HG02840 (cell line): ENCODE measurements around the gene TAS1R1.
"Not testable (repeated sequence)": the region's sequence is repeated elsewhere in the genome, so short reads cannot be mapped to it uniquely, and the experiment has no call there.

Experiments
- ATAC-seq: cut with Tn5 transposase; IDR thresholded peaks from one replicate; pipeline ENCODE4 v1.9.1; 2021; ENCODE audit warnings: mild to moderate bottlenecking, moderate library complexity, moderate number of reproducible peaks; ENCODE audit not compliant: unreplicated experiment, low FRiP score

Gene TAS1R1

DNA sequence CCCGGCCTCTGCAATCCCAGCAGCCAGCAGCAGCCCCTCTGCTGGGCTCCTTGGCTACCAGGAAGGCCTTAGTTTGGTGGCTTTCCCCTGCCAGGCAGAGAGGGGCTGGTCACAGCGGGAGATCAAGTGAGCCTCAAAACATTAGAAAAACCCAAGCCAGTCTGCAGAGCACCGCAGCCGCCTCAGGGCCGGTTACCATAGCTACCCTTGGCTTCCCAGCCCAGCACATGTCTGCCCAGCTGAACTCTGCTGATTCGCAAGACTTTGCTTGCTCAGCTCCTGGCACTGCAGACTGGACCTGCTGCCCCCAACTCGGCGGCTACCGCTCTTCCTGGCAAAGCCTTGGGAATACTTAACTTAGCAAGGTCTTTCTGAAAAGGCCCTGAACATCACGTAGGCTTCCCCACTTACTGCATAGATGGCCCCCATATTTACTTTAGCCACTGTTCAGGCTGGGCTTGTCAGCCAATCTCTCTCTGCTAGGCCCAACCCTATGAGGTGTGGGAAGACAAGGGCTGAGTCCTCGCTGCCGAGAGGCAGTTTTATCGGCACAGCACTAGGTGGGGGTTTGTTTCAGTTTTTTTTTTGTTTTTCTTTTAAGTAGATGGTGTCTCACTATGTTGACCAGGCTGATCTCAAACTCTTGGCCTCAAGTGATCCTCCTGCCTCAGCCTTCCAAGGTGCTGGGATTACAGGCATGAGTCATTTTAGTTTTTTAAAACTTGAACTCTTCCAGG, 35.0 kb upstream of the TAS1R1 start:
- ATAC-seq, result no peak

DNA sequence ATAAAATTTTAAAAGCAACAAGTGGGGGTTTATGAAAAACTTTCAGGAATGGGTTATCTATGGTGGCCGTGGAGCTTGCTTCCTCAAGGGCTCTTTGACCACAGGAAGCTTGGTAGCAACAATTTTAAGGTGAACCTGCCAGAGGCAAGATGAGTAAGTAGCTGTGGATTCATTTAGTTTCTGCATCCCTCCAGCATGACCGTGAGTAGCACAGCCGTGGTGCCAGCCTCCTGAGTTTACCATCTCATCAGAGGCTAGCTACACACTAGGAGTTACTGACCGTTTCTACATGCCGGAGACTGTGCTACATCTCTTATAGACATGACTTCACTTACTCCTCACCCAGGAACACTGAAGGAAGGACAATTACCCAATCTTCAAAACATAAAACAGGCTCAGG, 33.6 kb upstream of the TAS1R1 start:
- ATAC-seq, result no peak

DNA sequence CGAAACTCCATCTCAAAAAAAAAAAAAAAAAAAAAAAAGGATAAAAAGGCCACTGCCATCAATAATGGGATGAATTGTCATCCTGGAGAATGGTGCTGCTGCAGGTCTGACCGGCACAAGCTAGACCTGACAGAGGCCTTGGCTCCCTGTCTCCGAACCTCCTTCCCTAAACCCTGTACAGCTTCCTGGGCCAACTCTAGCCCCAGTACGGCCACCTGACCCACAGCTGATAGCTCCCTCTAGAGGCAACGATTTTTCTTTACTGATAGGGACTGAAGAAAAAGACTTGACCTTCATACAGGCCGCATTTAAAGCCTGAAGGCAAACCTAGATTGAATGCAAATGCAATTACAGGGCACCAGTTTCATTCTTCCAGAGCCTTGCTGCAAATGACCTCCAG, 31.5 kb upstream of the TAS1R1 start:
- no peak for ATAC-seq

DNA sequence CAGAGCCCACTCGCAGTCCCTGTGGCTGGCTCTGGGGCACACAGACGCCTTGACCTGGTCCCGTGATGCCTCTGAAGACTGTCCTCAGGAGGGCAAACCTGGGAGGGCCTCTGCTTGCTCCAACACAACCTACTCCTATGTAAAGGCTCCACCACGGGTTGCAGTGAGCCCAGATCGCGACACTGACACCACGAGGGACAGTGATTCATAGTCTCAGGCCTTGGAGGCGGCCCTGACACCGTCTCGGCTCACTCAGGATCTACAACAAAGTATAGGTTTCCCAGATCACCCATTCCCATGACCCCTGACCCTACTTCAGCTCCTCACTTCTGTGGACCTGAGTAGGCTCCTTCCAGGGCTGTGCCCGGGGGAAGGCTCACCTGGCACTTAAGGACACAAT, 28.8 kb upstream of the TAS1R1 start:
- ATAC-seq, result no peak

DNA sequence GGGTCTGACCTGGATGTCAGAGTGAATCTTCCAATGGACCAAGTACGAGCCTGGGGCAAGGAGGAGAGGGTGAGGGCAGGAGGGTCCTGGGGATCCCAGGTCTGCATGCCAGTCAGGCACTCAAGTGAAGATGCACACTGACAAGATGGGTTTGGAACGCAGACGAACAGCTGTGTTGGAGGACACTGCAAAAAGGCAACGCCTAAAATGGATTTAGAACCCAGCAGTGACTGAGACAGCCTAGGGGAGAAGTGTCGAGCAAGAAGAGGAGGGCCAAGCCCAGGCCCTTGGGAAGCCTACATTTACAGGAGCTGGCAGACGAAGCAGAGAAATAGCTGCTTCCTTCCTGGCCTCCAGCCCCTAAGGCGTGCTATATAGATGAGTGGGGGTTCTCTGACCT, 26.6 kb upstream of the TAS1R1 start:
- no peak for ATAC-seq

DNA sequence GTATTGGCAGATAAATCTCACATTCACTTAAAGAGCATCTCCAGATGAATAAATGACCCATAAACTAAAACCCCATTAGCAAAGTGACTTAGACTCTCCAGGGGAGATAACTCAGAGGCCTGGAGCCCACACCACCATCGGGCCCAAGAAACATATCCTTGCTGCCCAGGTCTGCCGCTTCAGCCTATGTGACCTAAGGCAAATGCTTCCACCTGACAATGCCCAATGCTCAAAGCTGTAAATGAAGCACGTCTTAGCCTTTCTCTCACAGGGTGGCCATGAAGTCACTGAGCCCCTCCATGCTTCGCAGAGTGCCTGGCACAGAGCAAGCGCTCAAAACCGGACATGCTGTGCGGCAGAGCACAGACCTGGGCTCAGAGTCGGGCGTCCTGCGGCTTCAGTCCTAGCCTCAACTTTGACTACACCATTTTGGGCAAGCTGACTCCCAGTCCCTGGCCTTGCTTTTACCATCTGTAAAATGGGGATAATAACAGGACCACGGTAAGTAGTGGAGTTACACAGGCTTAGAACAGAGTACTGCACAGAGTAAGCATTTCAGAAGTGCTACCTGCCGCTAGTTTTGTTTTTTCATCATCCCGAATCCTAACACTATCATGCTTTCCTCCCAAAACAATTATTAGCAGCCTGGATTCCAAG, 24.5 kb upstream of the TAS1R1 start:
- no peak for ATAC-seq

DNA sequence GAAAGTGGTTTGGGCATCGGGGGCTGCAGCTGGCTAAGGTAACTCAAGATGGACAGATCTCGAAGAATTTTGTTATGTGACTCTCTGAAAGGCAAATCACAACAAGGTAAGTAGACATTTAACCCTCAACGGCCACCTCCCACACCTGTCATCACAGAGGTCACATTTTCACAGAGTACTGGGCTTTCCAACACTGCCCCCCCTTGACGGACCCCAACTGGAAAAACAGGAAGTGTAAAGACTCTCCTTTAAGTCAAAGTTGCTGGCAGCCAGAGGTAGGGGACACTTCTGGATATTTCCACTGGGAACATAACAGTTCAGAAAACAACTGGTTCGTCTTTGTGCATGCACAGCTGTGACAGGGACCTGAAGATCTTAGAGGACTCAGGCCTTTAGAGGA, 23.1 kb upstream of the TAS1R1 start:
- ATAC-seq, result no peak

DNA sequence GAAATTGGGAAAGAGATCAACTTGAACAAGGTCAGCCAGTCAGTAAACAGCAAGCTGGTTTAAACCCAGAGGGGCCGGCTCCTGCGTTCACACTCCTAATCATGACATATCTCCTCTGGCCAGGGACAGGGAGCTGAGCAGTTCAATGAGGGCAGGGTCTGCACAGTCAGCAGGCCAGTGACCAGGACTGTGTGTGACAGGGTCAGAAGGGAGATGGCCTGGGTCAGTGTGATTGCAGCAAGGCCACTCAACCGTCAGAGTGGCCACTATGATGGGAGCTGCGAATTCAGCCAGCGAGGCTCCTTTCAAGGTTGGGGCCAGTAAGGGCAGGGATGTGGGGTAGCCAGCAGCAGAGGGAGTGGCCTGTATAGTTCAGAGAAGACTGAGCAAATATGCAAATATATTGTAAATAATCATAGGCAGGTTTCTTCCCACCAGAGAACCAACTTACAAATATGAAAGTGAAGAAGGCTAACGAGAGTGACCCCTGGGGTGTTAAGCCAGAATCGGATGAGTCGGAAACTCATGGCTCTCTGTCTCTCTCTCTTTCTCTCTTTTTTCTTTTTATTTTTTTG, 20.8 kb upstream of the TAS1R1 start:
- no peak for ATAC-seq

DNA sequence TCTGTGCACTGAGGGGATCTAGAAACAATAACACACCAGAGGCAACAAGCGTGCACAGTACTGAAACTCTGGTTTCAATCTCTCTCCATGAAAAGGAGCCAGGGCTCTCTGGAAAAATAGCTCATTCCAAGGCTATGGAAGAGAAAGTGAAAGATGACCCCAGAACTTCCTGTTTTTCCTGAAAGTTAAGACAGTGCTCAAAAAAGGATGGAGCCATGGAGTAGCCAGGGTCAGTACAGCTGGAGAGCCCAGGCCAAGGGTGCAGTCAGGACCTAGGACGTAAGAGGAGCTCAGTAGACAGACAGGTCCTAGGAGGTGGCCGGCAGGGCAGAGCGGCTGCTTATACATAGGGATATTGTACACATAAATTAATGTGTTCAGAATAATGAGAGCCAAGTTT, 19.9 kb upstream of the TAS1R1 start:
- no peak for ATAC-seq

DNA sequence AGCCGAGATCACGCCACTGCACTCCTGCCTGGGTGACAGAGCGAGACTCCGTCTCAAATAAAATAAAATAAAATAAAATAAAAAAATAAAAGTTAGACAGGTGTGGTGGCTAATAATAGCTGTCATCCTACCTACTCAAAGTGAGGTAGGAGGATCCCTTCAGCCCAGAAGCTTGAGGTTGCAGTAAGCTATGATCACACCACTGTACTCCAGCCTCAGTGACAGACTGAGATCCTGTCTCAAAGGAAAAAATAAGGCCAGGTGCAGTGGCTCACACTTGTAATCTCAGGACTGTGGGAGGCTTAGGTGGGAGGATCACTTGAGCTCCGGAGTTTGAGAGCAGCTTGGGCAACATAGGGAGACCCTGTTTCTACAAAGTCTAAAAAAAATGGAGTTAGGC, 18.8 kb upstream of the TAS1R1 start:
- ATAC-seq, result no peak

DNA sequence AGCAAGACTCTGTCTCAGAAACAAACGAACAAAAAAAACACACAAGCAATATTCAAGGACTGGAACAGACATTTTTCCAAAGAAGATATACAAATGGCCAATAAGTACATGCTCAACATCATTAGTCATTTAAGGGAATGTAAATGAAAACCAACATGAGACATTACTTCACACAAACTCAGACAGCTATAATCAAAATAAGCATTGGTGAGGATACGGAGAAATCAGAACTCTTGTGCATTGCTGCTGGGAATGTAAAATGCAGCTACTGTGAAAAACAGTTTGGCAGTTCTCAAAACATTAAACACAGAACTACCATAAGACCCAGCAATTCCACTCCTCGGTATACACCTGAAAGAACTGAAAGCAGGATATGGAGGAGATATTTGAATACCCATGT, 16.2 kb upstream of the TAS1R1 start:
- no peak for ATAC-seq

DNA sequence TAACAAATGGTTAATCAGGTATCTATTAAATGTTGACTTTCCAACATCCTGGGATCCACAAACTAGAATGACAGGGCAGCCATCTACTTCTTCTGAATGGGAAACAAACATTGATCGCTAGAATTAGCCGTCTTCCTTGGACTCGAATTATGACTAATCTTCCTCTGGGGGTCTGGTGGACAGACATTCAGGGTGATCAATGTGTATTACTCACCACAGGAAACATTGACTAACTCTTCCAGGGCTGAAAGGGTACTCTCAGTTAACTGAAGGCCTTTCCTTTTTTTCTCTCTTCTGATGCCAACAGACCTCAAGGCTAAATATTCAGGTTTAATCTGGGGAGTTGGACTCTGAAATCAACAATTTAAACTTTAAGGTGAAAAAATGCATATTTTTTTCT, 10.3 kb upstream of the TAS1R1 start:
- ATAC-seq, result no peak

DNA sequence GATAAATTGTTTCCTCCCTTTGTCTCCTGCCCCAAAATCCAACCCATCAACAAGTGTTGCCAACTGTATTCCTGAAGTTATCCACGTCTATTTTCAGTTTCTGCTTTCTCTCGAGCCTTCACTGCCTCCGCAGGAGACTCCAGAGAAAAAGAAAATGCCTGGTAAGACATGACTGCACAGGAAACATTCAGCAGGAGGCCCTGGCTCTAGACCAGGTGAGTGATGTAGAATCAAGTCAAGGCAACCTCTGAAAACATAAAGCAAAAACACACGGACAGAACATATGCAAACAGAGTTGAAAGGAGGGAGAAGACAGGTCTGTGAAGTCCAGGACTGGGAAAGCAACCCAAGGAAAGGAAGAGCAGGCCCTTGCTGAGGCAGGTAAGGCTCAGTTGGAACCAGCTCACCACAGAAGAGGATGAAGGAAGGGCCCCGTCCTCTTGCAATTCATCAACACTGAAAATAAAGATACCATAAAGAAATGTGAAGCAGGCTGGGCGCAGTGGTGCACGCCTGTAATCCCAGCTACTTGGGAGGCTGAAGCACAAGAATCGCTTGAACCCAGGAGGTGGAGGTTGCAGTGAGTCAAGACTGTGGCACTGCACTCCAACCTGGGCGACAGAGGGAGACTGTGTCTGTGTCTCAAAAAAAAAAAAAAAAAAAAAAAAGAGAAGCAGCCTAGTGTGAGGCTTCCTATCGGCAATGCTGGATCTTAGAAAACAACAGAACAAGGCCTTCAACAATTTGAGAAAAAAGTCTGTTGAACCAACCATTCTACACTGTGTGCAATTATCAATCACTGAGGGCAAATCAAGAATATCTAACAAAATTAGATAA, 9.6 kb upstream of the TAS1R1 start:
- ATAC-seq, result no peak

DNA sequence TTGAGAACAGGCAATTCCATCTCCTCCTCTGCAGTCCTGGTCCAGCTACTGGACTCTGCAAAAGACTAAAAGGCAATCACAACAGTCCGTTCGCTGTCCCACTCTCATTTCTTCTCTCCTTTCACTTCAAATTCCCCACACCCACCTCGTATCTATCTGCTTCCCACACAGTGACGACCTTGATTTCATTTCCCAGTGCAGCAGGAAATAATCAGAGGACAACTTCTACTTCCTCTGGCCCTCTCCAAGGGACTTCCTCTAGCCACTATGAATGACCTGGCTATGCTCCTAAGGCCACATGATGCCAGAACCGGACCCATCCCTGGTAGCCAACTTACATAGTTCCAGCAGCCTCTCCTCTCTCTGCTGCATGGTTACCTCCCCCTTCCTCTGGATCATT, 8.8 kb upstream of the TAS1R1 start:
- no peak for ATAC-seq

DNA sequence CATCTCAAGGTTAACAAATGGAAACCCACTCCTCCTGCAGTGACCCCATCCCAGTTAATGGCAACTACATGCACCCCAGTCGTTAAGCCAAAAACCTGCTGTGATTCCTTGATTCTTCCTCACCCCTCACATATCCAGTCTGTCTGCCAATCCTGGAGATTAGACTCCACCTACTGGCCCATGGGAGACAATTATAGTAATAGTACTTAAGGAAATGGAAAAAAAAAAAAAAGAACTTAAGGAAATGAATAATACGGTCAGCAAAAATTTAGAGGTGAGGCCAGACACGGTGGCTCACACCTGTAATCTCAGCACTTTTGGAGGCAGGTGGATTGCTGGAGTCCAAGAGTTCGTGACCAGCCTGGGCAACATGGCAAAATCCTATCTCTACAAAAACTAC, 7.8 kb upstream of the TAS1R1 start:
- ATAC-seq, result no peak

DNA sequence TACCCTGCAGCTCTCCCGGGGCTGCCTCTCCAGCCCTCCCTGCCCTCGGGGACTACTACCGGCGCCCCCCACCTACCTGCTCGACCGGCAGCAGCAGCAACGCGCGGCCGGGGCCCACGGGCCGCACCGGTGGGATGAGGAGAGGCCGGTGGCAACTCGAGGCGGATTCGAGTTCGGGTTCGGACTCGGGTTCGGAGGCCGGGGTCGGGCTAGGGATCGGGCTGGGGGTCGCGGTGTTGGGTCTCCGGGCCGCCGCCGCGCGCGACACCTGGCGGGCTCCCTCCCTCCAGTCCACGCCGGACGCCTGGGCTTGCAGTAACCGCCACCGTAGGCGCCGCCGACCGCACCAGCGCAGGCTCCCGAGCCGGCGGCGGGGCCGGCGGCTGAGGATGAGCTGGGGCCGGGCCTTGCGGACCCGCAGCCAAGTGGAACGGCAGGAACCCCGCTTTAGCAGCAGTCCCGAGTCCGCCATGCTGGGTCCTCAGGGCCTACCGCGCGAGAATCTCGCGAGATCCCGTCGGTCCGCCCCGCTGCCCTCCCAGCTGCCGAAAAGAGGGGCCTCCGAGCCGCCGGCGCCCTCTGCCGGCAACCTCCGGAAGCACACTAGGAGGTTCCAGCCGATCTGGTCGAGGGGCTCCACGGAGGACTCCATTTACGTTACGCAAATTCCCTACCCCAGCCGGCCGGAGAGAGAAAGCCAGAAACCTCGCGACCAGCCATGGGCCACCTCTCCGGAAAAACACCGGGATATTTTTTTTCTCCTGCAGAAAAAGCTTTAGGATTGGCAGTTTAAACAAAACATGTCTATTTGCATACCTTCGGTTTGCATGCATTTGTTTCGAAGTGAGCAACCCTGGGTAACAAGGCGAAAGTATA, 838 bp upstream of the TAS1R1 start, which contains the start of gene NOL9:
TSS of gene NOL9 (minus strand) at position 483 of the 876 bp plus-strand sequence. CDS start at position 472, 11 bp downstream.
- ATAC-seq, result peak; percentile 91

DNA sequence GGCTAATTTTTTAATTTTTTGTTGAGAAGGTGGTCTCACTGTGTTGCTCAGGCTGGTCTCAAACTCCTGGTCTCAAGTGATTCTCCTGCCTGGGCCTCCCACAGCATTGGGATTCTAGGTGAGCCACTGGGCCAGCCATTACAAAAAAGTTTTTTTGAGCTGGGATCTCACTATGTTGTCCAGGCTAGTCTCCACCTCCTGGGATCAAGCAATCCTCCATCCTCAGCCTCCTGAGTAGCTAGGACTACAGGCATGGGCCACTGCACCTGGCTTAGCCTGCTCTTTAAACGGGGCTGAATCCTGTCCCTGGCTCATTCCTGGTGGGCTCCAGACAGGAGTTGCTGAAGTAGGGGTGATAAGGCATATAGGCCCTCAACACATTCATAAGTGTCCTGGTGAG, 2.5 kb downstream of the TAS1R1 start:
- ATAC-seq, result no peak

DNA sequence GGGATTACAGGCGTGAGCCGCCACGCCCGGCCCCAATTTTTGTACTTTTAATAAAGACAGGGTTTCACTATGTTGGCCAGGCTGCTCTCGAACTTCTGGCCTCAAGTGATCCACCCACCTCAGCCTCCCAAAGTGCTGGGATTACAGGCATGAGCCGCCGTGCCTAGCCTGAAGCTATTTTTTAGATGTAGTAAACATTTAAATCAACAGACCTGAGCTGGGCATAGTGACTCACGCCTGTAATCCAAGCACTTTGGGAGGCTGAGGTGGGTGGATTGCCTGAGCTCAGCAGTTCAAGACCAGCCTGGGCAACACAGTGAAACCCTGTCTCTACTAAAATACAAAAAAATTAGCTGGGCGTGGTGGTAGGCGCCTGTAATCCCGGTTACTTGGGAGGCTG, 4.1 kb downstream of the TAS1R1 start:
- not testable (repeated sequence) for ATAC-seq

DNA sequence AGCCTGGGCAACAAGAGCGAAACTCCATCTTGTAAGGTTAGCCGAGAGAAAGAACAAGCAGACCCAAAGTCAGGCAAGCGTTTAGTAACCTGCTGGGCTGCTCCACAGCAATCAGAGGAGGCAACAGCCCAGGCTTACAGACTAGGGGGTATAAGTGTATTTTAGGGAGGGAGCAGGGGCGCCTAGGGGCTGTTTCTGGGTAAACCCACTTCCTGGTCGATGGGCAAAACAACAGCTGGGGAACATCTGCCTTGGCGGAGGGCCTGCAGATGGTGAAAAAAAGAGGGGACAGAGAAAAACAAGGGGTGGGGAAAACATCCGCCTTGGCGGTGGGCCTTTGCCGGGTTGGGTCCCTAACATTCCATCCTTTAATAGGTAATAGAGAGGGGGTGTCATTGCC, 5.2 kb downstream of the TAS1R1 start:
- no peak for ATAC-seq

DNA sequence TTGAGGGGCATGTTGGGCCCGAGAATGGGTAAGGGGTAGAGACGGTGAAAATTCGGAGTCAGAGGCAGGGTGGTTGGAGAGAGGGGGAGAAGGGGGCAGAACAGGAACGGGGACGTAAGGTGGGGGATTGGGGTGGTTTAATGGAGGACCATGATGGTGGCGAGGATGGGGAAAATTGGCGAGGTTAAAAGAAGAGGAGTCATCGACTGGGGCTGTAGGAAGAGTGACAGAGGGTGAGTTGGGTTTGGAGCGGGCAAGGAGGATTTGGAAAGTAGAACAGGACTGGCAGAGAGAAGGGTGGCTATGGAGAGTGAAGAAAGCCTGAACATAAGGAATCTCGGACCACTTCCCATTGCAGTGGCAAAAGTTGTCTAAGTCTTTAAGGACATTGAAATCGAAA, 13.9 kb downstream of the TAS1R1 start:
- no peak for ATAC-seq
